HepG2 (cell line): ENCODE data around the gene ZNF213. TPM values are rescaled to one million over a fixed set of nuclear protein-coding genes. Genes with fewer than 3 reads are reported as not detected.

ENCODE experiments used
- ATF5 ChIP-seq: sonication (generic); formaldehyde crosslinking; IDR thresholded peaks from 2 replicates; pipeline ENCODE4 v1.4.0; 2020; ENCODE audit warnings: mild to moderate bottlenecking, low read depth, missing genetic modification reagents
- FOSL2 ChIP-seq: sonication (generic); formaldehyde crosslinking; IDR thresholded peaks from 2 replicates; pipeline ENCODE4 v1.4.0; 2020; ENCODE audit warnings: missing genetic modification reagents
- GFI1 ChIP-seq: sonication (generic); formaldehyde crosslinking; IDR thresholded peaks from 2 replicates; pipeline ENCODE4 v1.5.0; 2020; ENCODE audit warnings: missing genetic modification reagents, mild to moderate bottlenecking, borderline replicate concordance
- HNRNPH1 ChIP-seq: fragments of 200-400 bp; formaldehyde crosslinking; optimal IDR thresholded peaks from 2 replicates; pipeline ENCODE3; 2017; ENCODE audit warnings: mild to moderate bottlenecking, low read depth, low read length
- HOXA9 ChIP-seq: sonication (generic); formaldehyde crosslinking; IDR thresholded peaks from 2 replicates; pipeline ENCODE4 v1.8.1; 2022; ENCODE audit warnings: missing genetic modification reagents, mild to moderate bottlenecking, moderate library complexity, borderline replicate concordance
- KAT8 ChIP-seq: IDR thresholded peaks from 2 replicates; pipeline ENCODE4 v1.6.1; 2016; ENCODE audit warnings: missing genetic modification reagents, missing compliant biosample characterization
- KLF11 ChIP-seq: IDR thresholded peaks from 2 replicates; pipeline ENCODE4 v1.6.1; 2016; ENCODE audit warnings: missing compliant biosample characterization
- NKX3-1 ChIP-seq: sonication (generic); formaldehyde crosslinking; IDR thresholded peaks from 2 replicates; pipeline ENCODE4 v1.5.0; 2020; ENCODE audit warnings: missing genetic modification reagents
- PHB2 ChIP-seq: fragments of 450-650 bp; IDR thresholded peaks from 2 replicates; pipeline ENCODE4 v1.6.1; 2018; ENCODE audit not compliant: partially characterized antibody
- PHF20 ChIP-seq: sonication (generic); formaldehyde crosslinking; IDR thresholded peaks from 2 replicates; pipeline ENCODE4 v1.5.0; 2020; ENCODE audit warnings: mild to moderate bottlenecking, missing genetic modification reagents
- PHF21A ChIP-seq: sonication (generic); formaldehyde crosslinking; IDR thresholded peaks from 2 replicates; pipeline ENCODE4 v1.5.0; 2020; ENCODE audit warnings: mild to moderate bottlenecking, missing genetic modification reagents
- SMARCC2 ChIP-seq: fragments of 450-650 bp; IDR thresholded peaks from 2 replicates; pipeline ENCODE4 v1.6.1; 2017; ENCODE audit warnings: antibody characterized with exemption, mild to moderate bottlenecking
- STAT5B ChIP-seq: sonication (generic); formaldehyde crosslinking; IDR thresholded peaks from 2 replicates; pipeline ENCODE4 v1.4.0; 2020; ENCODE audit warnings: missing genetic modification reagents
- THAP9 ChIP-seq: sonication (generic); formaldehyde crosslinking; IDR thresholded peaks from 2 replicates; pipeline ENCODE4; 2020; ENCODE audit warnings: missing genetic modification reagents, mild to moderate bottlenecking, borderline replicate concordance
- ZNF605 ChIP-seq: sonication (generic); formaldehyde crosslinking; IDR thresholded peaks from 2 replicates; pipeline ENCODE4 v1.8.0; 2022; ENCODE audit warnings: mild to moderate bottlenecking, missing genetic modification reagents
- polyA plus RNA-seq, 8 experiments: library from polyadenylated mRNA; depleted of rRNA in 3 of 8; stranded (reverse) in 7 of 8; unstranded in 1 of 8; fragments of >200 nt; fragmentation: Illumina TruSeq in 4 of 8; extraction: Trizol in 4 of 8; gene quantifications; 2 replicates each; pipeline versions ENCODE4 v1.2.1 to v1.2.3, GENCODE V29; 2011 to 2016; ENCODE audit warnings: low read depth in 4 of 8, missing spikeins in 1 of 8, mixed read lengths in 1 of 8; ENCODE audit not compliant: insufficient read depth in 1 of 8
- total RNA-seq, 5 experiments: library from RNA; depleted of rRNA; stranded (reverse); fragments of >200 nt; fragmentation: Illumina TruSeq; extraction: Trizol; gene quantifications; 2 replicates each; pipeline ENCODE4 v1.2.3, GENCODE V29; 2016; ENCODE audit warnings: low read depth in 1 of 5
- TF ChIP-seq, protein P1 (sequence below): sonication (generic); formaldehyde crosslinking; IDR thresholded peaks from 2 replicates; pipeline ENCODE4 v1.8.0; 2022; ENCODE audit warnings: mild to moderate bottlenecking, missing genetic modification reagents
- TF ChIP-seq, protein P2 (sequence below): sonication (generic); formaldehyde crosslinking; IDR thresholded peaks from 2 replicates; pipeline ENCODE4 v1.4.0; 2020; ENCODE audit warnings: mild to moderate bottlenecking, missing genetic modification reagents
- TF ChIP-seq, protein P3 (sequence below): sonication (generic); formaldehyde crosslinking; IDR thresholded peaks from 2 replicates; pipeline ENCODE4 v1.5.1; 2020; ENCODE audit warnings: mild to moderate bottlenecking, missing genetic modification reagents, moderate library complexity

The ZNF213 gene
- total and polyA plus RNA-seq, 2 of the 13 experiments (the other 11 are each of a cell fraction or from before 2014, with no cell fraction given) = 0.59 to 0.97 TPM

DNA sequence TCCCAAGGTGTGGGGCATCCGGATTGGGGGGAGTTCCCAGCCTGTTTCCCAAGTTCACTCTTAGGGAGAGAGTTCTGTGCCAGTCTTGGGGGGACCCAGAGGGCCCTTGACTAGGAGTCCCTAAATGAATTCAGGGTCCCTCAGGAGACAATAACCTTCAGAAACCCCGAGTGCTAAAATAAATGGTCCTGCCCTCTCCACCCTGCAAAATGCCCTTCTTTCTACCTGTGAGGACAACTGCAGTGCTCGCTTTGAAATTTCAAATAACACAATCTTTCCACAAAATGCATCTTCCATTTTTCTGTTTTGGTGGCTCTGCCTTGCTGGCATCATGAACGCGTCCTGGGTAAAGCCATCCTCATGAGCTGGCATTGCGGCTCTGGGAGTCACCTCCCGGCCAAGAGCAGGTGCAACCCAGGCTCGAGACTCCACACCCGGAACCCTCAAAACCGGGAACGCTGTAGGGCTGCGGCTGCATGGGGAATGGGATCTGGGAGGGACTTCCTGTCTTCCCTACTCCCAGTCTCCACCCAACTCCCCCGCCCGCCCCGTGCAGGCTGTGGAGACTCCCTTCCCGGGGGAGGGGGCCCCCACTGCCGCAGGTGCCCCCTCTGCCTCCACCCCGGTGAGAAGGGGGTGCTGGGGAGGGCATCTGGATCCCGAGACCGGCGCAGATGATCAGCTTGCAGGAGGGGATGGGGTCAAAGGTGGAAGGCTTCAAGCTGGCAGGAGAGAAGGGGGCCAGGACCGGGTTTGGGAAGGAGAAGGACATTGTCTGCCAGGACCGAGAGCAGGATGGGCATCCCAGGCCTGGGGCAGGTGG is 22.6 kb upstream of the ZNF213 start, which contains the start of gene ZNF205 (continued):
- TF ChIP-seq, protein P1, sequence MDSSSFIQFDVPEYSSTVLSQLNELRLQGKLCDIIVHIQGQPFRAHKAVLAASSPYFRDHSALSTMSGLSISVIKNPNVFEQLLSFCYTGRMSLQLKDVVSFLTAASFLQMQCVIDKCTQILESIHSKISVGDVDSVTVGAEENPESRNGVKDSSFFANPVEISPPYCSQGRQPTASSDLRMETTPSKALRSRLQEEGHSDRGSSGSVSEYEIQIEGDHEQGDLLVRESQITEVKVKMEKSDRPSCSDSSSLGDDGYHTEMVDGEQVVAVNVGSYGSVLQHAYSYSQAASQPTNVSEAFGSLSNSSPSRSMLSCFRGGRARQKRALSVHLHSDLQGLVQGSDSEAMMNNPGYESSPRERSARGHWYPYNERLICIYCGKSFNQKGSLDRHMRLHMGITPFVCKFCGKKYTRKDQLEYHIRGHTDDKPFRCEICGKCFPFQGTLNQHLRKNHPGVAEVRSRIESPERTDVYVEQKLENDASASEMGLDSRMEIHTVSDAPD (CRISPR knock-in tag) = no peak
- 0 out of 2 replicates have a peak, but pooled peaks have one; percentile 54 for TF ChIP-seq HOXA9 (CRISPR knock-in tag)
- no peak for TF ChIP-seq NKX3-1 (CRISPR knock-in tag)
- no peak for TF ChIP-seq SMARCC2
- no peak for TF ChIP-seq KLF11 (CRISPR knock-in tag)
- TF ChIP-seq ZNF605 (CRISPR knock-in tag) = peak; percentile 36
- TF ChIP-seq THAP9 (CRISPR knock-in tag) = no peak; the same call in 1 of the 2 replicates
- no peak for TF ChIP-seq STAT5B (CRISPR knock-in tag)
- TF ChIP-seq PHB2 = no peak
- peak; percentile 55; the same call in 1 of the 2 replicates for TF ChIP-seq PHF21A
- peak; percentile 53; the same call in 1 of the 2 replicates for TF ChIP-seq GFI1
- peak; percentile 98 for TF ChIP-seq KAT8 (CRISPR knock-in tag)
- TF ChIP-seq PHF20 (CRISPR knock-in tag) = peak; percentile 95
- TF ChIP-seq FOSL2 = peak; percentile 38; the same call in 1 of the 2 replicates
- TF ChIP-seq ATF5 = no peak
- TF ChIP-seq, protein P2, sequence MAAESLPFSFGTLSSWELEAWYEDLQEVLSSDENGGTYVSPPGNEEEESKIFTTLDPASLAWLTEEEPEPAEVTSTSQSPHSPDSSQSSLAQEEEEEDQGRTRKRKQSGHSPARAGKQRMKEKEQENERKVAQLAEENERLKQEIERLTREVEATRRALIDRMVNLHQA (CRISPR knock-in tag) = no peak
- TF ChIP-seq, protein P3, sequence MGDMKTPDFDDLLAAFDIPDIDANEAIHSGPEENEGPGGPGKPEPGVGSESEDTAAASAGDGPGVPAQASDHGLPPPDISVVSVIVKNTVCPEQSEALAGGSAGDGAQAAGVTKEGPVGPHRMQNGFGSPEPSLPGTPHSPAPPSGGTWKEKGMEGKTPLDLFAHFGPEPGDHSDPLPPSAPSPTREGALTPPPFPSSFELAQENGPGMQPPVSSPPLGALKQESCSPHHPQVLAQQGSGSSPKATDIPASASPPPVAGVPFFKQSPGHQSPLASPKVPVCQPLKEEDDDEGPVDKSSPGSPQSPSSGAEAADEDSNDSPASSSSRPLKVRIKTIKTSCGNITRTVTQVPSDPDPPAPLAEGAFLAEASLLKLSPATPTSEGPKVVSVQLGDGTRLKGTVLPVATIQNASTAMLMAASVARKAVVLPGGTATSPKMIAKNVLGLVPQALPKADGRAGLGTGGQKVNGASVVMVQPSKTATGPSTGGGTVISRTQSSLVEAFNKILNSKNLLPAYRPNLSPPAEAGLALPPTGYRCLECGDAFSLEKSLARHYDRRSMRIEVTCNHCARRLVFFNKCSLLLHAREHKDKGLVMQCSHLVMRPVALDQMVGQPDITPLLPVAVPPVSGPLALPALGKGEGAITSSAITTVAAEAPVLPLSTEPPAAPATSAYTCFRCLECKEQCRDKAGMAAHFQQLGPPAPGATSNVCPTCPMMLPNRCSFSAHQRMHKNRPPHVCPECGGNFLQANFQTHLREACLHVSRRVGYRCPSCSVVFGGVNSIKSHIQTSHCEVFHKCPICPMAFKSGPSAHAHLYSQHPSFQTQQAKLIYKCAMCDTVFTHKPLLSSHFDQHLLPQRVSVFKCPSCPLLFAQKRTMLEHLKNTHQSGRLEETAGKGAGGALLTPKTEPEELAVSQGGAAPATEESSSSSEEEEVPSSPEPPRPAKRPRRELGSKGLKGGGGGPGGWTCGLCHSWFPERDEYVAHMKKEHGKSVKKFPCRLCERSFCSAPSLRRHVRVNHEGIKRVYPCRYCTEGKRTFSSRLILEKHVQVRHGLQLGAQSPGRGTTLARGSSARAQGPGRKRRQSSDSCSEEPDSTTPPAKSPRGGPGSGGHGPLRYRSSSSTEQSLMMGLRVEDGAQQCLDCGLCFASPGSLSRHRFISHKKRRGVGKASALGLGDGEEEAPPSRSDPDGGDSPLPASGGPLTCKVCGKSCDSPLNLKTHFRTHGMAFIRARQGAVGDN (CRISPR knock-in tag) = peak; percentile 80
- no peak for TF ChIP-seq HNRNPH1
